ENCODE data around the gene PIGP.

PIGP gene

DNA sequence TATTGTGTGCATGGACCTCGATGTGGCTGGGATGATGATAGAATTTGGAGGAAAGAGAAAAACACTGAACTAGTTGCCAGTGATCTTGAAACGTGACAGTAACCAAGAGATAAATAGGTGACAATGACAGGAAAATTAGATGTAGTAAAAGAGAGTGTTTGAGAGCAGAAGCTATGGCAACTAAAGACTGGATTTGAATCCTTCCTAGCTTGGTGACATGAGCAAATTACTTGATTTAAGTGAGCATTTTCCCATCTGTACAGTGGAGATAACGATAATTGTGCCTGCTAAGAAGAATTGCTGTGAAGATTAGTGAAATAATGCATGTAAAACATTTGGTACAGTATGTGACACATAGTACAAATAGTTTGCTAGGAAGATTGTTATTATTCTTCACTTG lies 12.9 kb upstream of the PIGP start:
- Histone ChIP-seq H3K27ac (no peak overlapping the region), H3K4me3 (no peak overlapping the region)
- DNase-seq (ENCODE audit: low spot score): no peak
- TF ChIP-seq, protein P1, sequence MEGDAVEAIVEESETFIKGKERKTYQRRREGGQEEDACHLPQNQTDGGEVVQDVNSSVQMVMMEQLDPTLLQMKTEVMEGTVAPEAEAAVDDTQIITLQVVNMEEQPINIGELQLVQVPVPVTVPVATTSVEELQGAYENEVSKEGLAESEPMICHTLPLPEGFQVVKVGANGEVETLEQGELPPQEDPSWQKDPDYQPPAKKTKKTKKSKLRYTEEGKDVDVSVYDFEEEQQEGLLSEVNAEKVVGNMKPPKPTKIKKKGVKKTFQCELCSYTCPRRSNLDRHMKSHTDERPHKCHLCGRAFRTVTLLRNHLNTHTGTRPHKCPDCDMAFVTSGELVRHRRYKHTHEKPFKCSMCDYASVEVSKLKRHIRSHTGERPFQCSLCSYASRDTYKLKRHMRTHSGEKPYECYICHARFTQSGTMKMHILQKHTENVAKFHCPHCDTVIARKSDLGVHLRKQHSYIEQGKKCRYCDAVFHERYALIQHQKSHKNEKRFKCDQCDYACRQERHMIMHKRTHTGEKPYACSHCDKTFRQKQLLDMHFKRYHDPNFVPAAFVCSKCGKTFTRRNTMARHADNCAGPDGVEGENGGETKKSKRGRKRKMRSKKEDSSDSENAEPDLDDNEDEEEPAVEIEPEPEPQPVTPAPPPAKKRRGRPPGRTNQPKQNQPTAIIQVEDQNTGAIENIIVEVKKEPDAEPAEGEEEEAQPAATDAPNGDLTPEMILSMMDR (IDR thresholded peaks at IDR 0.05): no peak

DNA sequence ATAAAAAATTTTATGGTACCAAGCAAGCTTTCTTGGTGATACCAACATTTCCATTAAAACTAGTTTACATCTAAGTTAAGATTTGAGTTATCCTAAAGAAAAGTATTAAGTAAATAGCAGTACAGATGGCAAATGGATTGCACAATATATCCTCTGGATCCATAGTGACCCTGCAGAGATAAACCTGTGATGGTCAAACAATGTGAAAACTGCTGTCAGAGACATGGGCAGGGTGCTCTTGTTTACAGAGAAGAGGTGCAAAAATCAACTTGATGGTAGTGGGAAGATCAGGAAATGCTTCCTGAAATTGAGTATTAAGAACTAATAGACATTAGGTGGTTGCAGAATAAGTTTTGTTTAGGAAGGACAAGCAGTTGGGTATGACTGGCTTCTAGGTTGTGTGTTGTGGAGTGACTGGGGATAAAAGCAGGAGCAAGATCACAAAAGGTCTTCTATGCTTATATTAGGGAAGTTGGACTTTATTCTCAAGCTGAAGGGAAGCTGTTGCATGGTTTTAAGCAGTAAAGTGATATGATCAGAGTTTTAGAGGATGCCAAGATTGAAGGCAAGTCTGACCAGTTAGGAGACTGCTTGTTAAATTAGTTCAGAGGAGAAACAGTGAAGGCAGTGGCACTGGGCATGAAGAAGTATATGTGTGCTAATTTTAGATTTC lies 10.1 kb upstream of the PIGP start:
- Histone ChIP-seq H3K27ac (no peak overlapping the region), H3K4me3 (no peak overlapping the region)
- no peak for DNase-seq (ENCODE audit: low spot score)
- TF ChIP-seq, protein P1 (IDR thresholded peaks at IDR 0.05): no peak

DNA sequence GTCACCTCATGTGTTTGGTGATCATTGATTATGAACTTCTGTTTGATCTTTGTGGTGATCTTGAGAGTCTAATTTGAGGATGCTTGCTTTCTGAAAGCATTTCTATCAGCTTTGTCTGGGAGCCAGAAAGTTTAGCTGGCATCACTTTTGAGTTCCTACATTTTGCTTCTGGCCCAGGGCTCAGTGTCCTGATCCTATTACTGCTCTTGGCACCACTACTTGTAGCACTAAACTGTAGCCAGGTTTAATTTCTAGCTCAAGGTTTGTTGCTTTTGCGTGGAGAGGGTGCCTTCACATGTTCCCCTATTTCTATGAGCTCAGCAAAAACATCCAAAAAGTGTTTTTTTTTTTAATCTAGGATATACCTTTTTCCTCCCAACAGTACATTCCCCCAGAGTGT lies 9.5 kb upstream of the PIGP start:
- DNase-seq (ENCODE audit: low spot score): no peak
- TF ChIP-seq, protein P1 (IDR thresholded peaks at IDR 0.05): no peak
- Histone ChIP-seq H3K4me3 (no peak overlapping the region), H3K27ac (no peak overlapping the region)

DNA sequence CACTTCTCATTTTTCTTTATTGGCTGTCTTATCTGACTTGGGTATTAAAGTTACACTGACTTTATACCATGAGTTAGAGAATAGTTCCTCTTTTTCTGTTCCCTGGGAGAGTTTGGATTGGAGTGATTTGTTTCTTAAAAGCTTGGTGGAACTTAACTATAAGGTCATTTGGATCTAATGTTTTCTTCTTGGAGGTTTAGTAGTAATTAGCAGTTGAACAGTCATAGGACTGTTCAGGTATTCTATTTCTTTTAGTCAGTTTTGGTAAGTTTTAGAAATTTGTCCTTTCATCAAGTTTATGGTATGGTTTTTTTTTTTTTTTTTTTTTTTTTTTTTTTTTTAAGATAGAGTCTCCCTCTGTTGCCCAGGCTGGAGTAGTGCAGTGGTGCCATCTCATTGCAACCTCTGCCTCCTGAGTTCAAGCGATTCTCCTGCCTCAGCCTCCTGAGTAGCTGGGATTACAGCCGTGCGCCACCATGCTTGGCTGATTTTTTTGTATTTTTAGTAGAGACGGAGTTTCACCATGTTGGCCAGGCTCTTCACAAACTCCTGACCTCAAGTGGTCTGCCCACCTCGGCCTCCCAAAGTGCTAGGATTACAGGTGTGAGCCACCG lies 6.4 kb upstream of the PIGP start:
- TF ChIP-seq, protein P1 (IDR thresholded peaks at IDR 0.05): no peak
- Histone ChIP-seq H3K27ac (no peak overlapping the region), H3K4me3 (no peak overlapping the region)
- DNase-seq (ENCODE audit: low spot score): no peak

DNA sequence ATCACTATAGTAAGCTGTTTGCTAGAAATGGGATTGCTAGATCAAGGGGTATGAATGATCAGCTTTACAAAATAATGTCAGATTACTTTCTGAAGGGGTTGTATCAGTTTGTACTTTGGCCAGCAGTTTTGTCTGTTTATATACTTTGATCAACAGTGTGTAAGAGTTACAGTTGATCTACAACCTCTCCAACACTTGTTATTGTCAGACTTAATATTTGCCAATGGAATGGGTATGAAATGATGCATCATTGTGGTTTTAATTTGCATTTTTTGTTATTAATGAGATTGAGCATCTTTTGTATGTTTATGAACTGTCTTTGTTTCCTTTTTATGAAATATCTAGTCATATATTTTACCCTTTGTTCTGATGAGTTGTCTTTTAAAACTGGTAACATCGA lies 4.5 kb upstream of the PIGP start:
- no peak for DNase-seq (ENCODE audit: low spot score)

DNA sequence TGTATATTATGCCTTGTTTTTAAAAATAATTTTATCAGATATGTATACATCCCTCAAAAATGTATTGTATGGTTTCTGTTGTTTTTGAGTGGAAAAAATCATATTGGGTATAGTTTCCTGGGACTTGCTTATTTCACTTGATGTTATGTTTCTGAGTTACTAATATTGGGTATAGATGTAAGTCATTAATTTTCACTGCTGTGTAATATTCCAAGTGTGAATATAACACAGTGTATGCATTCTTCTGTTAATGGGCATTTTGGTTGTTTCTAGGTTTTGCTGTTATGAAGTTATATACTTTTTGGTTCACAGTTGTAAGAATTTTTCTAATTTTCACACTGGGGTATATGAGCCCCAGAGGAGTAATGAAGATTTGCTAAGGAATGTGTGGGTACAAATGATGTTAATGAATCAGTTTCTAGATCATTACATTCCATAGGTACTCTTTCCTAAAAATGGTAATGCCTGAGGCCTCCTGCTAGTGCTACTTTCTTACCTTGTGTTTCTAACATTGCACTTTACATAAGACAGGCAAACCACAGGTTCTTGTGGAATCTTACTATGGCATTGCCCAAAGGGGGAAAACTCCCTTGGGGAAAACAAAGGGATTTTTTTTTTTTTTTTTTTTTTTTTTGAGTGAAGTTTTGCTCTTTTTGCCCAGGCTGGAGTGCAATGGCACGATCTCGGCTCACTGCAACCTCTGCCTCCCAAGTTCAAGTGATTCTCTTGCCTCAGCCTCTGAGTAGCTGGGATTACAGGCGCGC lies 3.4 kb upstream of the PIGP start:
- no peak overlapping the region for H3K4me3 ChIP-seq

More for the DNA sequence above, 4.5 kb upstream of the PIGP start:
- TF ChIP-seq, protein P1 (IDR thresholded peaks at IDR 0.05): no peak
- Histone ChIP-seq H3K27ac (no peak overlapping the region), H3K4me3 (no peak overlapping the region)

More for the DNA sequence above, 3.4 kb upstream of the PIGP start:
- H3K27ac ChIP-seq: no peak overlapping the region
- DNase-seq (ENCODE audit: low spot score): no peak
- TF ChIP-seq, protein P1 (IDR thresholded peaks at IDR 0.05): no peak

Measured in coronary artery (tissue), 2 donors.